HG03521 (cell line): ENCODE measurements around the gene SLCO1C1.
"Not testable (repeated sequence)": the region's sequence is repeated elsewhere in the genome, so short reads cannot be mapped to it uniquely, and the experiment has no call there.

Experiments used
- ATAC-seq: cut with Tn5 transposase; IDR thresholded peaks from one replicate; pipeline ENCODE4 v1.9.1; 2021; ENCODE audit warnings: mild to moderate bottlenecking, moderate library complexity; ENCODE audit not compliant: unreplicated experiment

SLCO1C1 gene, protein sequence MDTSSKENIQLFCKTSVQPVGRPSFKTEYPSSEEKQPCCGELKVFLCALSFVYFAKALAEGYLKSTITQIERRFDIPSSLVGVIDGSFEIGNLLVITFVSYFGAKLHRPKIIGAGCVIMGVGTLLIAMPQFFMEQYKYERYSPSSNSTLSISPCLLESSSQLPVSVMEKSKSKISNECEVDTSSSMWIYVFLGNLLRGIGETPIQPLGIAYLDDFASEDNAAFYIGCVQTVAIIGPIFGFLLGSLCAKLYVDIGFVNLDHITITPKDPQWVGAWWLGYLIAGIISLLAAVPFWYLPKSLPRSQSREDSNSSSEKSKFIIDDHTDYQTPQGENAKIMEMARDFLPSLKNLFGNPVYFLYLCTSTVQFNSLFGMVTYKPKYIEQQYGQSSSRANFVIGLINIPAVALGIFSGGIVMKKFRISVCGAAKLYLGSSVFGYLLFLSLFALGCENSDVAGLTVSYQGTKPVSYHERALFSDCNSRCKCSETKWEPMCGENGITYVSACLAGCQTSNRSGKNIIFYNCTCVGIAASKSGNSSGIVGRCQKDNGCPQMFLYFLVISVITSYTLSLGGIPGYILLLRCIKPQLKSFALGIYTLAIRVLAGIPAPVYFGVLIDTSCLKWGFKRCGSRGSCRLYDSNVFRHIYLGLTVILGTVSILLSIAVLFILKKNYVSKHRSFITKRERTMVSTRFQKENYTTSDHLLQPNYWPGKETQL

DNA sequence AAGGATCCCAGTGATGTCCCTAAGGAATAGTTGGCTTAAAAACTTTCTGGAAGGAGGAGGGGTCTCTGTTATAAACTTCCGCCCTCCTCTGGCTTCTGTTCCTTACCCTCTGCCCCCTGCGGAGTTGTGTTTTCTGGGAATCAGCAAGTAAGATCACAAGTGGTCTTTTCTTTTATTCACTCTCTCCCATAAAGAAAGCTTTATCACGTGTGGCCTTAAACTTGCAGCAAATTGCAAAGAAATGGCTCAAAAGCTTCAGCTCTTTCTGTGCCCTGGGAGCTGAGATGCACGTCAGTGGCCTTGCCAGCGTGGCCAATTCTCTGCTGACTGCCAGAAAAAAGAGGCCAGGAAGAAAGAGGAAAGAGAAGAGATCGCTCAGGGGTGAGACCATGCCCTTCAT is at the start of gene SLCO1C1:
TSS of gene SLCO1C1 (plus strand) at position 101 of the 400 bp plus-strand sequence. CDS start 4,245 bp downstream, outside the sequence.
- no peak for ATAC-seq

DNA sequence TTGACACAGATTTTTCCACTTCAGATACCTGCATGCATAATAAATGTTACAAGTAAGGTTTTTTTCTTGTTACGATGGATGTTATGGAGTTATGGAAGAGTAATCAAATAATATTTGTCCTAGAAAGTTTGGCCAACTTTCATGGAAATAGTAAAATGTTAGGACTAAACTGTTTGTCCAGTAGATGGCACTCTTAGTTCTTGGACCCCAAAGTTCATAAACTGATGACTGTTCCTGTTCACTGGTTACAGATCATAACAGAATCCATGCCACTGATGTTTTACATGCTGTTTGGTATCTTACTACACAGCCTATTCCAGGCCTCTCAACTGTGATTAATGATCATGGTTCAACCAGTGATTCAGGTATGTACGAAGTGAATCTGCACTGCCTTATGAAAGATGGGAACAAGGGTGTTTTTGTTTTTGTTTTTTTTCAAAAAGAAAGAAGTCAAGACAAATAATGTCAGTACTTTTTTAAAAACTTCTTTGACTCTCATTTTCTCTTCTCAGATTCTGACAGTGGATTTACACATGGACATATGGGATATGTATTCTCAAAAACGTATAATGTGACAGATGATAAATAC is 48.8 kb upstream of the SLCO1C1 start:
- no peak for ATAC-seq

DNA sequence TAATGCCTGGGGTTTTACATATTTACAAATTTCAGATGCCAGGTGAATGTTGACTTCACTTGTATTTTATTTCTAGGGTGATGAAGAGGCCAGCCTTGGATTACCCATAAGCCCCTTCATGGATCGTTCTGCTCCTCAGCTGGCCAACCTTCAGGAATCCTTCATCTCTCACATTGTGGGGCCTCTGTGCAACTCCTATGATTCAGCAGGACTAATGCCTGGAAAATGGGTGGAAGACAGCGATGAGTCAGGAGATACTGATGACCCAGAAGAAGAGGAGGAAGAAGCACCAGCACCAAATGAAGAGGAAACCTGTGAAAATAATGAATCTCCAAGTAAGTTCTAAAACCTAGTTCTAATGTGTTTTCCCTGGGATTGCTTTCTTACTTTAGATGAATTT is 41.3 kb upstream of the SLCO1C1 start:
- no peak for ATAC-seq

DNA sequence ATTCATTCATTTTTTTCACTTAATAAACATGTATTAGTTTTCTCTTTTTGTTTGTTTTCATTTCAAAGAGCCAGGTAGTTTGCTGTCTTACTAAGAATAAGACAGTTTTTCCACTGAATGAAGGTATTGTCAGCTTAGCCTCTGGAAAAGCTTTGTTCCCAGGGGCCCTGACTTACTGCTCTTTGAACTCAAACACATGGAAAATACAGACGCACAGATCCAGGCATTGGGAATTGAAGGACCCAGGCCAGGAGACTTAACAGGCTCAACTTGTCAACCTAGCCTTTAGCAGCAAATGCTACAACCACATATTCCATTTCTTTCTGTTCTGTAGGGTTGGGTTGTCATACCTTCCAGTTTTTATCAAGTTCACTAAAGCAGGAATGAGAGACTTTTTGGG is 38.5 kb upstream of the SLCO1C1 start:
- no peak for ATAC-seq

DNA sequence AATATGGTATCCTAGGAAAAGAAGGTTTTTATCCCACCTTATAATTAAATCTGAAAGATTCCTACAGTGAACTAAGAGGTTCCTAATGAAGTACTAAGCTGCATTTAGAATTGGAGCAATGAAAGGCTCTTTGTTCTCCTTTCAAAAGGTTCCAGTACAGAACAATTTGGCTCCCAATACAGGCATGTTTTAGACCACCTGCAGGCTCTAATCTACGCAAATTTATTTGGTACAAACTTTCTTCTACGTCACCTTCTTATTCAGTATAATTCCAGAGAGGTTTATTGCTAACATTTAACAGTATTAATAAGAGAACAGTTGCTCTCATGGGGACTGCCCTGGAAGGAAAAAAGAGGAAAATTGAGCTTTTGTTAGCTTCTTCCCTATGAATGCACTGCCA is 37.6 kb upstream of the SLCO1C1 start:
- no peak for ATAC-seq

DNA sequence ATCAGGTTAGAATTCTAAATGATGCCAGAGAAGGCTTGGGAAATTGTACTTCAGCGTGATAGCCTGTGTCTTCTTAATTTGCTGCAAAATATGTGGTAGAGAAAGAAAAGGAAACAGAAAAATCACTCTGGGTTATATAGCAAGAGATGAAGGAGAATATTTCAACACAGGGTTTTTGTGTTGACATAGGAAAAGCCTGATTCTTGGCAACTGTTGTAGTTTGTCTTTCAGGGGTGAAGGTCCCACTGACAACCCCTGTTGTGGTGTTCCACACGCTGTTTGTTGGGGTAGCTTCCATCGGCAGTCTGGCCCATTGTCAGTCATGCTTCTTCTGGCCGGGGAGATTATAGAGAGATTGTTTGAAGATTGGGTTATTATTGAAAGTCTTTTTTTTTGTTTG is 13.8 kb upstream of the SLCO1C1 start:
- ATAC-seq: no peak

DNA sequence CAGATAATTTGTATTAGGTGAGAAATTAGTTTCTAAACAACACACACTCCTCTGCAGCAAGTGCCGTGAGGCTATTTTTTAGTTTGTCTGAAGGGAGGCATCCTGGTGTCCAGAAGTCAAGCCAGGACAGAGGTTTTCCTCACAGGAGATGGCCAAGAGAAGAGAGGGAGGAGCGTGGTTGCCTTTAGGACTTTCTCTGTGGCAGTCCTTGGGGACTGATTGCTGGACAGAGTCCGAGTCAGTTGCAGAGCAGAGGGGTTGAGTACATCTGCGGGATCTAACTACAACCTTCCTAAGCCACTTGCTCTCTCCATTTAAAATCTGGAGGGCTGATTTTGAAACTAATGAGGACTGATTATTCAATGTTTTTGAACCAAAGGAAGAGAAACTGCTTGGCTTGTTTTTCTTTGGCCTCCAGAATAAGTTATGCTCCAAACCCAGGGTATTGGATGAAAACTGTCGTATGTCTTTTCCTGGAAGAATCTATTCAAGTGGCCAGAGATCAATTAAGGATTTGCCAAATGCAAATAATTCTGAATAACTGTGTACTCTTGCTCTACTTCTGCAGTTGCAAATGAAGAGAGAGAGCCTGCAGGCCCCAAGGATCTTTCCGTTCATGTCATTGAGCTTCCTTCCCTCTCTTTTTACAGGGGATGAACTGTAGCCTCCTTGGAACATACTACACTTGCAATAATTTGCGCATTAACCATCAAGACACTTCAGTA is 1.2 kb downstream of the SLCO1C1 start:
- no peak for ATAC-seq

DNA sequence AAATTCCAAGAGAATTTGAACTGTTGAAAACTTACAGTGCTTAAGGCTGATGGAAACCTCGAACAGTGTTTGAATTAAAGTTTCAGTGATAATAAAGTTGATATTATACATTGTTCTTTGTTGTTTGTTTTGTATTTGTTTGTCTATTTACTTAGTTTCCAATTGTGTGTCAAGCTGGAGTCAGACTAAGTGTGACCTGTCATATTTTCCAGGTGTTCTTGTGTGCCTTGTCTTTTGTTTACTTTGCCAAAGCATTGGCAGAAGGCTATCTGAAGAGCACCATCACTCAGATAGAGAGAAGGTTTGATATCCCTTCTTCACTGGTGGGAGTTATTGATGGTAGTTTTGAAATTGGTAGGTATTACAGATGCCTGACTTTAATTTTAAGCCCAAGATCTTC is 6.0 kb downstream of the SLCO1C1 start:
- ATAC-seq: no peak

DNA sequence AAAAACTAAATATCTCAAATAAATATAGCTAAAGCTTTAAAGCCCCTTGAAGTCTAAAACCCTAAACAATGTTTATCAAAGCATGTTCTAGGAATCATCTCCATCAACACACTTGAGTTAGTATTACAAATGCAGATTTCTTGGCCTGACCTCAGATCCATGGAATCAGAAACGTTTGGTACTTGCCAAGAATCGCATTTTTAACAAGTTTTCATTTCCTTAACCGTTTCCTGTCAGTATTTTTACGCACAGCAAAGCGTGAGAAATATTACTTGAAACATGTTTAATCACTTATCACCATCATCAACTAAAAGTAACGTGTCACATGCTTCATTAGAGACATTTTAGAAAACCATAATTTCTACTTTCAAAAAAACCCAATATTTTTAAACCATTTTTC is 9.7 kb downstream of the SLCO1C1 start:
- ATAC-seq: no peak

DNA sequence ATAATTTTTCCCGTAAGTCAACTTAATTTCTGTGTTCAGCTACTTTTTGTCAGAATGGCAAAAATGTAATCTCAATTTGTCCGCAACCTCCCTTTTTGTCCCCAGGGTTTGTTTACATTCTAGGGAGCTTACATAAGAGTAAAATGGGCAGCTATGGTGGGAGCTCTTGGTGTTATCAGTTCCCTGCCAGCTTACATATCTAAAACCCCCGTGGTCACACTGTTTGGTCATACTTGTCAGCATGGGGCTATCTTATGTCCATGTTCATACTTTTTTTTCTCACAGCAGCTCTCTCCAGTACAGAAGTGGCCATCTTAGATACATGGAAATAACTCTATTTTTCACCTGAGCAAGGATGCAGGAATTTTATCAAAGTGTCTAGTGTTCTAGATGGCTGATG is 16.7 kb downstream of the SLCO1C1 start:
- no peak for ATAC-seq

DNA sequence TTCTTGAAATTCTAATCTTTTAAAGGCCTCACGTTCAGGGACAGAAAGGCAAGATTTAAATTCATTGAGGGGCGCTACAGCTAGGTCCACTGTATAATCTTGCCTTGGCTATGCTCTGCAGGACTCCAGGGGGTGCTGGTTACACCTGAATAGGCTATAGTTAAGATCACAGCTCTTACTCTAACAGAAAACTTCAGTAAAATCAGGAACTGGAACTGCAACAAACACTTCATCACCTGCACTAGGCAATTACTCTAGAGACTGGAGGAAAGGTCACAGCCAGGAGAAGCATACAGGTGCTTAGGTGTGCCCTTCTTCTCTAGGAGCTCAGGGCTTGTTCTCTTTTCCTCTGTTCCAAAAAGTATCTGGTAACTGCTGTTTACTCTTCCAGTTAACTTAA is 20.9 kb downstream of the SLCO1C1 start:
- no peak for ATAC-seq

DNA sequence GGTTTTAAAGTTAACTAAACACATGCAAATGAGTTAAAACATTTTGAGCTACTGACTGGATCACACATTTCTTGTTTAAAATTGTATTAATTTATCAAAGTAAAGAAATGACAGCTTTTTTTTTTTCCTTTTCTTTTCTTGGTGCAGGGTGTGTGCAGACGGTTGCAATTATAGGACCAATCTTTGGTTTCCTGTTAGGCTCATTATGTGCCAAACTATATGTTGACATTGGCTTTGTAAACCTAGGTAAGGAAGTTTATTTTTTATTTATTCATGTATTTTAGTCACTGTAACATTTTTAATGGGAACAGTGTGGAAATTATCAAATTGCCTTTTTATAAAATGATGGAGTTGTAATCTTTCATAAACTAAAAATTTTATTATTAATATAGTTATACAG is 21.9 kb downstream of the SLCO1C1 start:
- ATAC-seq: no peak

DNA sequence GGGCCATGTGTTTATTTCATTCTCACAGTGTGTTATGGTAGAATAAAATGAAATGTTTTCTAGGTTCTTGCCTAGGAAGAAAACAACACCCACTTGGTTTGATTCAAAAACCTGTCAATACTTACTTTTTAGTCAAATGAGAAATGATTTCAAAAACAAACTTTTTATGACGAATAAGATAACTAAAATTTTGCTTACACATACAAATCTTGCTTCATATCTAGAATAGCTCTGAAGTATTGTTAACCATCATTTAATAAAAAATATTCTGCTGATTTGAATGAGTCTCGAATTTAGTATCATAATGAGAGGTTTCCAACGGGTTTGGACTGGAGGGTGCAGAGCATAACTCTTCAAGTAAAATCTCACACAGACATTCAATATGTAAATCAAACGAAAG is 23.2 kb downstream of the SLCO1C1 start:
- no peak for ATAC-seq

DNA sequence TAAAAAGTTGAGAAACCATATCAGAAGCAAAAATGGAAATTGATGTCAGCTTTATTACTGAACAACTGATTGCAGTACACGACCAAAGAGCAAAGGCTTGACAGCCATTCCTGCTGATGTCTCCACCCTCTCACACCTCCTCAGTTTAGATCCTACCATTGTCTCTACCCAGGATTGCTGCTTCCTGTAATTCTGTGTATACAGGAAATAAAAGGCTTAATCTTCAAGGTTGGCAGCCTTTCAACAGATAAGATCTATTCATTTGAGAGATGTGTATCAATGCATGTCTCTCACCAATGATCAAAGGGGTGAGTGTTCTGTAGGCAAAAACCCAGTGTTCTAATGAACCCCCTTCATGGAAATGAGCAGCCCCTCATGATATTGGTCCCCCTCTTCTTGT is 27.0 kb downstream of the SLCO1C1 start:
- ATAC-seq: no peak

DNA sequence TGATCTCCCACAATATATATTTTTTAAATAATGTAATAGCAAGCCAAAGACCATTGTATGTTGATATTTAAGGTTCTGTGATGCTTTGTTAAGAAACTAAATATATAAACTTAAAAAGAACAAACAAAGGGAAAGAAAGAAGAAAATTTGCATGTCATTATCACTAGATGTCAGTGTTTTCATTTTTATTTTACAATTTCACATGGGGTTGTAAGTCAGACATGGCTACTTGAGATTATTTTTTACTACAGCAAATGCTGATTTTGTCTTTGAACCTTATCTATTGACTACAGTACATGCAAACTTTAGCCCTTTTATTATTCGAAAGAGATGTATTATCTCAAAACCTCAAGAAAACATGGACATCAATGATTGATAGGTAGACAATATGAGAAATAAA is 36.1 kb downstream of the SLCO1C1 start:
- ATAC-seq: no peak

DNA sequence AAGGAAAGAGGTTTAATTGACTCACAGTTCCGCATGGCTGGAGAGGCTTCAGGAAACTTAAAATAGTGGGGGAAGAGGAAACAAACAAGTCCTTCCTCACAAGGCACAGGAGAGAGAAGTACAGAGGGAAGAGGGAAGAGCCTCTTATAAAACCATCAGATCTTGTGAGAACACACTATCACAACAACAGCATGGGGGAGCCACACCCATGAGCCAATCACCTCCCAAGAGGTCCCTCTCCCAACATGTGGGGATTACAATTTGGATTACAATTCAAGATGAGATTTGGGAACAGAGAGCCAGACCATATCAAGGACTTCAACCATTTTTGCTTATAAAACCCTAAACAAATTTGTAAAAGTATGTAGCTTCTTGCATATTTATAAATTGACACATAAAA is 45.8 kb downstream of the SLCO1C1 start:
- ATAC-seq: no peak

DNA sequence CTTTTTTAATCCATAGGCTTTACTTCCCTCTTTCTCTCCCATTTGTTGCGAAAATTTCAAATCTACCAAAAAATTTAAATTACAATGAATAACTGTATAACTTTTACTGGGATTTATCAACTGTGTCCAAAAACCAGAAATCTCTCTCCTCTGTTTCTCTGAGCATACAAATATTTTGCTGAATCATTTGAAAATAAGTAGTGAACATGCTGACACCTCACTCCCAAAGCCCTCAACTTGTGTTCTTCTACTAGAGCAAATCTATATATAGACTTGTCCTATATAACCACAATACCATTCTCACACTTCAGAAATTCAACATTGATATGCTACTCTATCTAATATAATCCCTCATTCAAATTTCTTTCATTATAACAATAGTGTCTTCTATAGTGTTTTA is 53.1 kb downstream of the SLCO1C1 start:
- ATAC-seq: no peak

DNA sequence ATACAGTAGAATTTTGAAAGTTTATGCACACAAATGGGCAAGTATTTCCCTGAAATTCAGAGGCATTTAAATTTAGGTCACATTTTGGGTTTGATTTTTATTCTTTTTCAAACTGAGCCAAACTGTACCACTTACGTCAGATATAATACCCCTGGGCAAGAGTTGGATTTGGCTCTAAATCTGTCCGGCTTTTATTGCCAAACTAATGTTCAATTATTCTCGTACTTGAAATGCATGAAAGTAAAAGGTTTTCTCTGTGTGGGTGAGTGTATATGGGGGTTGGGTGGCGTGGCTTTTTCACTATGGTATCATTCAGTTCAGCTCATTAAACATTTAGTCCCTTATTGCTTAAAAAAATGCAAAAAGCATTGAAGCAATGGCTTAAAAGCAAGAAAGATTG is 55.9 kb downstream of the SLCO1C1 start:
- ATAC-seq: no peak

DNA sequence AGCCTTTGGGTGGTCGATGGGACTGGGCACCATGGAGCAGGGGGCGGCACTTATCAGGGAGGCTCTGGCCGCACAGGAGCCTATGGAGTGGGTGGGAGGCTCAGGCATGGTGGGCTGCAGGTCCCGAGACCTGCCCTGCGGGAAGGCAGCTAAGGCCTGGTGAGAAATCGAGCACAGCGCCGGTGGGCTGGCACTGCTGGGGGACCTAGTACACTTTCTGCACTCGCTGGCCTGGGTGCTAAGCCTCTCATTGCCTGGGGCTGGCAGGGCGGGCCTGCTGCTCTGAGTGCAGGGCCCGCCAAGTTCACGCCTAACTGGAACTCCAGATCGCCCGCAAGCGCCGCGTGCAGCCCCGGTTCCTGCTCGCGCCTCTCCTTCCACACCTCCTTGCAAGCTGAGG is 82.3 kb downstream of the SLCO1C1 start:
- no peak for ATAC-seq

DNA sequence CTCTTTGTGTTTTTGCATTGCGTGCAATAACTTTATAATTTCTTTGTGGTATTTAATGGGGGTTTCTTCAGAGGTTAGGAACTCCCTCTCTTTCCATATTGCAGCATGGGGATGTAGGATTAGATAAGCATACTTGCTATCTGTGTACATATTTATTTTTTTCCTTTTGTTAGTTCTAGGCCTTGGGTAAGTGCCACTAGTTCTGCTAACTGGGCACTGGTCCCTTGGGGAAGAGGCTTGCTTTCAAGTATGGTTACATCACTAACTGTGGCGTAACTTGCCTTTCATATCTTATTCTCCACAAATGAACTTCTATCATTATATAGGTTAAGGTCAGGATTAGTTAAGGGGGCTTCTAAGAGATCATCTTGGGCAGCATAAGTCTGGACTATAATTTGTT is 83.8 kb downstream of the SLCO1C1 start:
- ATAC-seq: no peak

DNA sequence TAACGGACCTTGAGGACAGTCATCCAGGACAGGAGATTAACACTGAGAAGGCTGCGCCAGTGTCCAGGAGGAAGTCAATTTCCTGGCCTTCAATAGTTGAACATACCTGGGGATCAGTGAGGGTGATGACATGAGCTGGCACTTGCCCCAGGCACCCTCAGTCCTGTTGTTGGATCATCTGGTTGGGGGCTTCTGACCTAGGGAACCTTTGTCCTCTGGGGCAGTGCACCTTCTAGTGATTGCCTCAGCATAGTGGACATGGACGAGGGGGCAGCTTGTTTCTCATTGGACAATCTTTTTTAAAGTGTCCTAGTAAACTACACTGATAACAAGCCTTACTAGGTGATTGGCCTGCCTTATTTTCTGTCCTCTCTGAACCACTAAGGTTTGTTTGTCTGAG is 84.8 kb downstream of the SLCO1C1 start:
- ATAC-seq: not testable (repeated sequence)
